Islet precursor cell (in vitro differentiated cells): ENCODE results near the gene NAV3.
"Not testable (repeated sequence)": the region's sequence is repeated elsewhere in the genome, so short reads cannot be mapped to it uniquely, and the experiment has no call there.

ENCODE experiments used
- DNase-seq: peaks from one replicate; pipeline ENCODE4 v3.0.0-alpha.2; 2018

Gene NAV3

GRCh38 chr12:78060186-78060585 lies 229.5 kb downstream of the NAV3 start:
- no peak for DNase-seq

DNA sequence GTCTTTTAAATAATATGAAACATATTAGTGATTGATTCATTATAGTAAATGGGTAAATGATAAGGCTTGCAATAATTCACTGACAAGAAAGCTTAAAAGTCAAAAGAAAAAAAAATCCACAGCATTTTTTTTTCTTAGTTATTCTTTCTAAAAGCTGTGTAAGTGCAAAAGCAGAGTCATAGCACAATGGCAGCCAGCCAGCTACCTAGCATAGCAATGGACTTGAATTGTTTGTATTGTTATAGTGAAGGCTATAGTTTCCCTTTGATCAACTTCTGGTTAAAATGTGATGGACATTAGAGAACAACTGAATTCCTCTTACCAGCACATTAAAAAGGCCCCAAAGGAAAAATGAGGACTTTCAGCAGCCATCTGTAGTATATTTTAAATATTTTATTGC lies 232.1 kb downstream of the NAV3 start:
- no peak for DNase-seq

DNA sequence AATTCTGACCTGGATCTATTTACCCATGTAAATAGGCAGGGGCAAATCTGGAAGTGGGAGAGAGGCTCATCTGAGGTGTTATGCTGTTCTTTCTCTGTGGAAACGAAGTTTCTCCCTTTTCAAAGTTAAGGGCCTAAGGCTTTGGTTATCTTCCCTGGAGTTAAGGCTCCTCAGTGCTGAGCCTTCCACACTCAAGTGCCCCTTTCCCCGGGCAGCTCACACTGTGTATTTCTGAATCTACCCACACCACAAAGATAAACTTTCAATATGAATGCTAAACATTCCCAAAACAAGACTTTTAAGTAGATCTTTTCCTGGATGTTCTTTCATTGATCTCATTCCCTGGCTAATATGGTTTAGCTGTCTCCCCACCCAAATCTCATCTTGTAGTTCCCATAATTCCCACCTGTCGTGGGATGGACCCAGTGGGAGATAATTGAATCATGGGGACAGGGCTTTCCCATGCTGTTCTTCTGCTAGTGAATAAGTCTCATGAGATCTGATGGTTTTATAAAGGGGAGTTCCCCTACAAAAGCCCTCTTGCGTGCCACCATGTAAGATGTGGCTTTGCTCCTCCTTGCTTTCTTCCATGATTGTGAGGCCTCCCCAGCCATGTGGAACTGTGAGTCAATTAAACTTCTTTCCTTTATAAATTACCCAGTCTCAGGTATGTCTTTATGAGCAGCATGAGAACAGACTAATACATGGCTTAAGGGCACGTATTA lies 251.1 kb downstream of the NAV3 start:
- DNase-seq, result no peak

DNA sequence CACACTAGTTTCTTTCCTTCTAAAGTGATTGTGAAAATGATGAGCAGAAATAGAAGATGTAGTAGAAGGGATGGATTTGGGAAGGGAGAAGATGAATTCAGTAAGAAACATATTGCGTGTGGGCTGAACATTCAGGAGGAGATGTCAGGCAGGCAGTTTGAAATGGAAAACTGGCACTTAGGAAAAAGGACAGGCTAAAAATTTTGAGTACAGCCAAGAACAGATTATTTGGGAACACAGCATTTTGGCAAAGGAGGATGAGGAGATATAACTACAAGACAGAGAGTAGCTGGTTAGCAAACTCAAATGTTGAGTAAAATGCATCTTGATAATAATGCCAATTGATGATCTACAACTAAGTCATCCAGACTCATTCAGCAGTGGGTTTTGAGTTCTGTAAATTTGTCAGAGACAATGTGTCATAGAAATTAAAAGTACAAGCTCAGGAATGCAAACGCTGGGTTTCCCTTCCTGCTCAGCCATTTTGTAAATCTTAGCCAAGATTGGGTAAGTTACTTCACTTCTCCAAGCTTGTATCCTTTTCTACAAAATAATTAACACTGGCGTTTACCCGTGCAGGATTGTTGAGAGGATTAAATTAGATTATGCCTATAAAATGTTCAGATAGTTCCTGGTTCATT lies 255.0 kb downstream of the NAV3 start:
- DNase-seq, result no peak

- DNase-seq, result no peak
Observed at GRCh38 chr12:78086553-78087362, 256.1 kb downstream of the NAV3 start.

DNA sequence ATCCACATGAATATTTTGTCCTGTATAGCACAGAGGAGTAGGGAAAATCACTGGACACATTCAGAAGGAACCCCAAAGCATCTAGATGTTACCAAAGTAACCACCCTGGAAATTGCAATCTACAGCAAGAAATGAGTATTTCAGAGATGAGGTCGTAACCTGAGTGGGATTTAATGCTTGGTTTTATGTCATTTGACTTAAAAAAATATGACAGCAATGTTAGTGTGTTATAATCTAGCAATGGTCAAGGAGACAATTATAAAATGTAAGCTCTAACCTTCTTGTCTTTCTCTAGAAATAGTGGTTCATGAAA lies 256.6 kb downstream of the NAV3 start:
- no peak for DNase-seq

- no peak for DNase-seq
Observed at GRCh38 chr12:78088391-78088832, 257.7 kb downstream of the NAV3 start.

DNA sequence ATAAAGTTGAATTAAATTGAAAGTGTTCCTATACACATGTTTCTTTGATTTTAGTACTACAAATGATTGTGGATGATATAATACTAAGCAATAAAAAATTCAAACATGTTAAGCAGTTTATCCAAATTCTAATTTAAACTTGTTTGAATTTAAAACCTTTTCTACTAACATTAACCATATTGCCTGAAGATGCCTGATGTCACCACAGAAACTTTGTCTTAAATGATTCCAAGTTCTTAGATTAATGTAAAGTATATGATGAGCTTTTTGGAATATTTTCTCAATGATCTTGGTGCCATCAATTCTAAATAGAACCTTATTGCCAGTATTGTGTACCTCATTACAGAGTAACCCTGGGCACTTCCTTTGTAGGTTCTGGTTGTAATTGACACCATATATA lies 259.6 kb downstream of the NAV3 start:
- no peak for DNase-seq

DNA sequence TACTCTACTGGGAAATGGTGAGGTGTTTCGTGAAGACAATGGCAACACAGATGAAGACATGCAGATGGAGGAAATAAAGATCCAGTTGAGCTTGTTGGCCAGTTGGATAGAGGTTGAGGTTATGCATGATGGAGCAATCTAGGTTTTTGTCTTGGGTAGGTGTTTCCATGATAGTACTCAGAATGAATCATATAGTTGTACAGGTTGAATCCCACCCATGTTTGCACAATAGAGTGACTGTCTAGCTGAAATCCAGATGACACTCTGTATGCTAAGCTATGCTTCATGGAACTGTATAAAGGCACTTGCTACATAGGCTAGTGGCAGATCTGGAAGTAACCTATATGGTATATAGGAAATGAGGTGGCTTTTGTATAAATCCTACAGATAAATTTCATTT lies 264.9 kb downstream of the NAV3 start:
- no peak for DNase-seq

GRCh38 chr12:78096909-78097597 lies 266.4 kb downstream of the NAV3 start:
- no peak for DNase-seq

DNA sequence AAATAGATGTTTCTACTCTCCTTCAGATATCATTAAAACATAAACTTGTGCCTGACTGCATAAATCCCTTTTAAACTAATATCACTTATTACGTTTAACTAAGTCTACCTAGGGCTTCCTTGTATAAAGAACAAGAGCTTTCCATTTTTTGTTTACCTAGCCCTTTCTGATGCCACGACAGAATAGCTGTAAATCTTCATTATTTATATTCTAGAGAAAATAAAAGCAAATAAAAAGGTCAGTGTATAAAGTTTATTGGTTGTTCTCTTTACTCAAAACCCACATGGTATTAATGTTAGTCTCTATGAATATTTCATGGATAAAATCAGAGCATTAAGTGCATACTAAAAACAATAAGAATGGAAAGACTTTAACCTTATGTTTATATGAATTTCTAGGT lies 269.1 kb downstream of the NAV3 start:
- DNase-seq, result no peak

DNA sequence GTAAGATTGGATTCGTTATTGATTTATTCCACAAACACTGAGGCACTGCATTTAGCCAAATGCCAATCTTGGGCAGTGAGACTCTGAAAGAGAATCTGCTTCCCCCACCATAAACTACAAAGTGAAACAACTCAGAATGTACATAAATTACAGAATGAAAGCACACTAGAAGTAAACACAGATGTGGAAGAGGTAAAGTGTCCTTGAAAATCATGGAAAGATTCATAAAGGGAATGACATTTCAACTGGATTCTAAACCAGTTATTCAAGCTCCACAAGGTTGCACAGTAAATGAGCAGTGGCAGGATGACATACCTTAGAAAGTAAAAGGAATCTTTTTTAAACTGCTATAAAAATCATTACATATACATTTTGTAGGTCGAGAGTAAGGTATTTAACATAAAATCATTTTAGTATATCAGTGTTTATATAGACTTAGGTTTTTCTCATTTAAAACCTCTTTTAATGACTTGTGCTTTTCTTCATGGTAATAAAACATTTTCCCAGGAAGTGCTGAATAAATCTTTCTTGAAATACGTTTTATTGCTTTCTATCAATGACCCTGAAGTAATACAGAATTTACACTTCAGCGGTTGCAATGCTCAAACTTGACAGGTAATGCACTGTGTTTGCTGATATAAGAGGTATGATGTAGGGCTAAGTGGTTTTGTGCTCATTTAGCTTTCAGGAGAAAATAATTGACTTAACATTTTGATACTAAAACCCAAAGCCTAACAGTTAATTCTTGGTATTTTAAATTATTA lies 270.6 kb downstream of the NAV3 start:
- no peak for DNase-seq

- no peak for DNase-seq
Observed at GRCh38 chr12:78101946-78102635, 271.4 kb downstream of the NAV3 start.

DNA sequence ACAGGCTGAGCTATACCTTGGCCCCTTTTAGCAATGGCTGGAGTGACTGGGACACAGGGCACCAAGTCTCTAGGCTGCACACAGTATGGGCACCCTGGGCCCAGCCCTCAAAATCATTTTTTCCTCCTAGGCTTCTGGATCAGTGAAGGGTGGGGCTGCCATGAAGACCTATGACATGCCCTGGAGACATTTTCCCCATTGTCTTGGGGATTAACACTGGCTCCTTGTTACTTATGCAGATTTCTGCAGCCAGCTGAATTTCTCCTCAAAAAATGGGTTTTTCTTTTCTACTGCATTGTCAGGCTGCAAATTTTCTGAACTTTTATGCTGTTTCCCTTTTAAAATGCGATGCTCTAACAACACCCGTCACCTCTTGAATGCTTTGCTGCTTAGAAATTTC lies 272.1 kb downstream of the NAV3 start:
- not testable (repeated sequence) for DNase-seq

- no peak for DNase-seq
Observed at GRCh38 chr12:78115889-78116288, 285.2 kb downstream of the NAV3 start.

DNA sequence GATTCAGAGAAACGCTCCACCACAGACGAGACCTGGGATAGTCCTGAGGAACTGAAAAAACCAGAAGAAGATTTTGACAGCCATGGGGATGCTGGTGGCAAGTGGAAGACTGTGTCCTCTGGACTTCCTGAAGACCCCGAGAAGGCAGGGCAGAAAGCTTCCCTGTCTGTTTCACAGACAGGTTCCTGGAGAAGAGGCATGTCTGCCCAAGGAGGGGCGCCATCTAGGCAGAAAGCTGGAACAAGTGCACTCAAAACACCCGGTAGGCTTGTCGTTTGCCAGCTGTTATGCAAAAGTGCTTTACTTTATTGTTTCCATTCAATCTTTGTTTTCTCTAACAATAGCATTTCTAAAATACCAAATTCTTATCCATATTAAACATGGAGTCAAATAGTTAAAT lies 287.3 kb downstream of the NAV3 start:
- peak; percentile 61 for DNase-seq

DNA sequence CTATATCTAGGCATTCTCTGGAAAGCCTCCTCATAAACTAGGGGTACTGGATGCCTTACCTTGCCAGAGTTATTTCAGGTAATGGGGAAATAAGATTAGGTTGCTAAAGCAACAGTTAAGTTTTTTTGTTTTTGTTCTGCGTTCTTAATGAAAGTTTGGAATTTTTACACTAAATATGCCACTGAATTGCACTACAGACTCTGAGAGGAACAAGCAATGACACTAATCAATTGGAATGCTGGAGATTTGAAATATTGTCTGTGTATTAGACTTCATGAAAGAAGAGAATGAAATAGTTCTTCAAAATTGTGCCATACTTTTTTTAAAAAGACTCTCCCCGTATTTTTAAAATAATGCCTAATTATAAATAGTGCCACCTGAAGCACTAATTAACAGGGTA lies 287.8 kb downstream of the NAV3 start:
- DNase-seq, result no peak

- no peak for DNase-seq
Observed at GRCh38 chr12:78119351-78119918, 288.7 kb downstream of the NAV3 start.

DNA sequence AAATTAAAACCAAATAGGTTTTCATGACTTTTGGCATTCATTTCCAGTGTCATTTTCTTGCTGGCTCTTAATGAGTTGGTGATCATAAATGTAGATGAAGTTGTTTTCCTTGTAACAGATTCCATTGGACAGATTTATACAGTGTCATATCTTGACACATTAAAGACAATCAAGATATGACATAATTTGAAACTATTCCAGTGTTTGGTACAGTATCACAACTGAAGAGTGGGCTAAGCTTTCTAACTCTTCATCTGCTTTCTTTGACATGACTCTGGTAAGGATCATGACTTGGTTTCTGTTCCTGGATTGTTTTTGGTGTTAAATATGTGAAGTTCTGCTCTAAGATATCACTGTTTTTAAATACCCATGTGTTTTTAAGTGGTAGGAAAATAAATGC lies 289.6 kb downstream of the NAV3 start:
- no peak for DNase-seq

GRCh38 chr12:78120866-78121560 lies 290.3 kb downstream of the NAV3 start:
- DNase-seq, result no peak

GRCh38 chr12:78121969-78122610 lies 291.4 kb downstream of the NAV3 start:
- peak; percentile 53 for DNase-seq
